Measurements from ENCODE around the gene GLYR1.

DNA sequence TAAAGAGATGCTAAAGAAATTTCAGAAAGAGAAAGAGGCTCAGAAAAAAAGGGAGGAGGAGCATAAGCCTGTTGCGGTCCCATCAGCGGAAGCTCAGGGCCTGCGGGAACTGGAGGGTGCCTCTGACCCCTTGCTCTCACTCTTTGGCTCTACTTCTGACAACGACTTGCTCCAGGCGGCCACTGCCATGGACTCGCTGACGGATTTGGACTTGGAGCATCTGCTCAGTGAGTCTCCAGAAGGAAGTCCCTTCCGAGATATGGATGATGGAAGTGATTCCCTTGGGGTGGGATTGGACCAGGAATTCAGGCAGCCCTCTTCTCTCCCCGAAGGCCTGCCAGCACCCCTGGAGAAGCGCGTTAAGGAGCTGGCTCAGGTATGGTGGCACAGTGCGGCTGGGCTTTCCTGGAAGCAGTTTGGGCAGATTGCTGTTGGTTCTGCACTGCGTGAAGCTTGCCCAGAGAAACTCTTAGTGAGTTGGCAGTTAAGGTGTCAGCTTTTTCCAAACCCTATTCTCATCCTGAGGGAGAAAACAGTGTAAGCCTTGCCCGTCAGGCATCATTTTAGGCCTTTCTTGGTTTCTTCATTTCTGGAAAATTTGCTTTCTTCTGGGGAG is 13.7 kb upstream of the GLYR1 start:
- TF ChIP-seq, protein P1, sequence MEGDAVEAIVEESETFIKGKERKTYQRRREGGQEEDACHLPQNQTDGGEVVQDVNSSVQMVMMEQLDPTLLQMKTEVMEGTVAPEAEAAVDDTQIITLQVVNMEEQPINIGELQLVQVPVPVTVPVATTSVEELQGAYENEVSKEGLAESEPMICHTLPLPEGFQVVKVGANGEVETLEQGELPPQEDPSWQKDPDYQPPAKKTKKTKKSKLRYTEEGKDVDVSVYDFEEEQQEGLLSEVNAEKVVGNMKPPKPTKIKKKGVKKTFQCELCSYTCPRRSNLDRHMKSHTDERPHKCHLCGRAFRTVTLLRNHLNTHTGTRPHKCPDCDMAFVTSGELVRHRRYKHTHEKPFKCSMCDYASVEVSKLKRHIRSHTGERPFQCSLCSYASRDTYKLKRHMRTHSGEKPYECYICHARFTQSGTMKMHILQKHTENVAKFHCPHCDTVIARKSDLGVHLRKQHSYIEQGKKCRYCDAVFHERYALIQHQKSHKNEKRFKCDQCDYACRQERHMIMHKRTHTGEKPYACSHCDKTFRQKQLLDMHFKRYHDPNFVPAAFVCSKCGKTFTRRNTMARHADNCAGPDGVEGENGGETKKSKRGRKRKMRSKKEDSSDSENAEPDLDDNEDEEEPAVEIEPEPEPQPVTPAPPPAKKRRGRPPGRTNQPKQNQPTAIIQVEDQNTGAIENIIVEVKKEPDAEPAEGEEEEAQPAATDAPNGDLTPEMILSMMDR (IDR thresholded peaks at IDR 0.05; ENCODE audit: low read length), result no peak
- TF ChIP-seq EZH2 (optimal IDR thresholded peaks at IDR 0.05; ENCODE audit: low read depth, low read length) (no peak), EZH2phosphoT487 (IDR thresholded peaks at IDR 0.05; ENCODE audit: low read length) (no peak)

All from MM.1S (cell line).